Measurements from ENCODE around the gene WFDC2. TPM values are rescaled to one million over a fixed set of nuclear protein-coding genes. Genes with fewer than 3 reads are reported as not detected.

Gene WFDC2
- total and polyA plus RNA-seq, 2 of the 13 experiments (the other 11 are each of a cell fraction or from before 2014, with no cell fraction given) = 0.33 TPM; not detected in 1

GRCh38 chr20:45462711-45463509, 6.6 kb upstream of the WFDC2 start:
- 35% methylated on average over 6 of the region's 6 CpGs for WGBS (ENCODE audit: low lambda C conversion rate)
- Histone ChIP-seq H3K4me1 (ENCODE audit: insufficient read depth, low read length) (peaks cover 3% of the 10 kb centered on the region), H3K36me3 (replicated peaks in 1 of 2; ENCODE audit: control insufficient read depth in 1 of 2, insufficient read depth in 2 of 2, low read length in 2 of 2) (no peaks in the 10 kb centered on the region), H3K4me2 (ENCODE audit: low read depth, low read length) (no peak overlapping the region), H2AFZ (ENCODE audit: low read length) (no peak overlapping the region), H3K9ac (ENCODE audit: insufficient read depth, low read depth, low read length) (no peak overlapping the region), H3K79me2 (ENCODE audit: insufficient read depth, low read length) (no peaks in the 10 kb centered on the region), H3K27ac (ENCODE audit: extremely low read length, insufficient read depth, low read length) (no peak overlapping the region), H3K9me3 (ENCODE audit: low read length) (no peaks in the 10 kb centered on the region), H3K4me3 (replicated peaks in 1 of 3; ENCODE audit: insufficient read depth in 1 of 3, low read depth in 2 of 3, low read length in 3 of 3) (no peak overlapping the region), H4K20me1 (ENCODE audit: insufficient read depth, low read length) (no peaks in the 10 kb centered on the region), H3K27me3 (ENCODE audit: control insufficient read depth in 1 of 2, insufficient read depth in 2 of 2, low read length in 2 of 2) (peaks cover 1 to 5% of the 10 kb centered on the region in 2 experiments; a peak in 3 of 5 replicates)
- CTCF ChIA-PET (ENCODE audit: low intra/inter-chr PET ratio, low total read pairs) = no interaction called here
- FAIRE-seq = no peak
- no peak for DNase-seq (ENCODE audit: low spot score)
- POLR2A ChIA-PET = no interaction called here
- ATAC-seq = no peak
- intact Hi-C loops (cut with micrococcal nuclease; ENCODE audit: unreplicated experiment) (no loop called here), in situ Hi-C loops (cut with HindIII; ENCODE audit: extremely low pct_ligation_motif_present, low pct_unique_long_range_greater_than_20kb) (no loop called here)
- no peak for TF ChIP-seq HOXA7 (CRISPR knock-in tag; IDR thresholded peaks at IDR 0.05)
- TF ChIP-seq MTF1 (CRISPR knock-in tag; IDR thresholded peaks at IDR 0.05) = no peak
- TF ChIP-seq ZNF574 (CRISPR knock-in tag; IDR thresholded peaks at IDR 0.05) = no peak
- no peak for TF ChIP-seq ATRX (CRISPR knock-in tag; IDR thresholded peaks at IDR 0.05; ENCODE audit: borderline replicate concordance)
- TF ChIP-seq AHR (CRISPR knock-in tag; IDR thresholded peaks at IDR 0.05) = no peak
- TF ChIP-seq ZNF362 (CRISPR knock-in tag; IDR thresholded peaks at IDR 0.05; ENCODE audit: borderline replicate concordance) = no peak
- no peak for TF ChIP-seq GPBP1L1 (CRISPR knock-in tag; IDR thresholded peaks at IDR 0.05)
- TF ChIP-seq DMTF1 (CRISPR knock-in tag; IDR thresholded peaks at IDR 0.05) = no peak
- no peak for TF ChIP-seq ZNF138 (CRISPR knock-in tag; IDR thresholded peaks at IDR 0.05; ENCODE audit: low read depth)
- no peak for TF ChIP-seq RXRB (CRISPR knock-in tag; IDR thresholded peaks at IDR 0.05; ENCODE audit: borderline replicate concordance)
- TF ChIP-seq ZNF121 (CRISPR knock-in tag; IDR thresholded peaks at IDR 0.05) = no peak
- TF ChIP-seq THAP9 (CRISPR knock-in tag; IDR thresholded peaks at IDR 0.05; ENCODE audit: borderline replicate concordance) = no peak
- BruUV-seq (replicated peaks) = no TSS peak

Data from HepG2 (cell line).